Fibroblast of mammary gland (primary cell): ENCODE results near the gene CPNE5.

ENCODE experiments used
- DNase-seq: peaks from one replicate; pipeline ENCODE4 v3.0.0-alpha.2; 2010; ENCODE audit warnings: low read depth
- H3K4me3 ChIP-seq: 2 replicates; pipeline ENCODE4 v1.5.1; 2011; ENCODE audit warnings: low read depth, mild to moderate bottlenecking, low read length, moderate library complexity; ENCODE audit not compliant: control insufficient read depth
- TF ChIP-seq, protein P1 (sequence below): conservative IDR thresholded peaks from 2 replicates; pipeline ENCODE4 v1.5.1; 2011; ENCODE audit warnings: low read depth, low read length, inconsistent platforms; ENCODE audit not compliant: control insufficient read depth, insufficient read depth

CPNE5 gene

DNA sequence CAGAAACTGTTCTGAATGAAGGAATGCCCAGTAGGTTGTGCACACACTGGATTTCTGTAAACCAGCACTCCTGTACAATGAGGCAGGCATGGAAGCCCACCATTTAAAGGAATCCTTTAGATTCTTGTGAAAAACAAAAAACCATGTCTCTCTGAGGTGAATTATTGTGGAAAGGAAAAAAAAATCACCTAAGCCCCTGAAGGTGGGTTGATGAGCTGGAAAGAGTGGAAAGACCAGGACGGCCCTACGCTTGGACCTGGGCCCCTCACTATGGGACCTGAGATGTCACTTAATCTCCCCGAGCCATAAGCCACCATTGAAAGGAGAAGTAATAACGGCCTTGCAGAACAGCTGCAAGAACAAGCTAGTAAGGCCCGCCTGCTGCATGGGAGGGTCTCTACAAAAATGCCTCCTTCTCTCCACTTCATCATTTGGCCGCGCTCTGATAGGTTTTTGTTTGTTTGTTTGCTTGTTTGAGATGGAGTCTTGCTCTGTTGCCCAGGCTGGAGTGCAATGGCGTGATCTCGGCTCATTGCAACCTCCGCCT is 72.8 kb downstream of the CPNE5 start:
- H3K4me3 ChIP-seq, result no peak overlapping the region
- DNase-seq, result no peak
- TF ChIP-seq, protein P1, sequence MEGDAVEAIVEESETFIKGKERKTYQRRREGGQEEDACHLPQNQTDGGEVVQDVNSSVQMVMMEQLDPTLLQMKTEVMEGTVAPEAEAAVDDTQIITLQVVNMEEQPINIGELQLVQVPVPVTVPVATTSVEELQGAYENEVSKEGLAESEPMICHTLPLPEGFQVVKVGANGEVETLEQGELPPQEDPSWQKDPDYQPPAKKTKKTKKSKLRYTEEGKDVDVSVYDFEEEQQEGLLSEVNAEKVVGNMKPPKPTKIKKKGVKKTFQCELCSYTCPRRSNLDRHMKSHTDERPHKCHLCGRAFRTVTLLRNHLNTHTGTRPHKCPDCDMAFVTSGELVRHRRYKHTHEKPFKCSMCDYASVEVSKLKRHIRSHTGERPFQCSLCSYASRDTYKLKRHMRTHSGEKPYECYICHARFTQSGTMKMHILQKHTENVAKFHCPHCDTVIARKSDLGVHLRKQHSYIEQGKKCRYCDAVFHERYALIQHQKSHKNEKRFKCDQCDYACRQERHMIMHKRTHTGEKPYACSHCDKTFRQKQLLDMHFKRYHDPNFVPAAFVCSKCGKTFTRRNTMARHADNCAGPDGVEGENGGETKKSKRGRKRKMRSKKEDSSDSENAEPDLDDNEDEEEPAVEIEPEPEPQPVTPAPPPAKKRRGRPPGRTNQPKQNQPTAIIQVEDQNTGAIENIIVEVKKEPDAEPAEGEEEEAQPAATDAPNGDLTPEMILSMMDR, result no peak

DNA sequence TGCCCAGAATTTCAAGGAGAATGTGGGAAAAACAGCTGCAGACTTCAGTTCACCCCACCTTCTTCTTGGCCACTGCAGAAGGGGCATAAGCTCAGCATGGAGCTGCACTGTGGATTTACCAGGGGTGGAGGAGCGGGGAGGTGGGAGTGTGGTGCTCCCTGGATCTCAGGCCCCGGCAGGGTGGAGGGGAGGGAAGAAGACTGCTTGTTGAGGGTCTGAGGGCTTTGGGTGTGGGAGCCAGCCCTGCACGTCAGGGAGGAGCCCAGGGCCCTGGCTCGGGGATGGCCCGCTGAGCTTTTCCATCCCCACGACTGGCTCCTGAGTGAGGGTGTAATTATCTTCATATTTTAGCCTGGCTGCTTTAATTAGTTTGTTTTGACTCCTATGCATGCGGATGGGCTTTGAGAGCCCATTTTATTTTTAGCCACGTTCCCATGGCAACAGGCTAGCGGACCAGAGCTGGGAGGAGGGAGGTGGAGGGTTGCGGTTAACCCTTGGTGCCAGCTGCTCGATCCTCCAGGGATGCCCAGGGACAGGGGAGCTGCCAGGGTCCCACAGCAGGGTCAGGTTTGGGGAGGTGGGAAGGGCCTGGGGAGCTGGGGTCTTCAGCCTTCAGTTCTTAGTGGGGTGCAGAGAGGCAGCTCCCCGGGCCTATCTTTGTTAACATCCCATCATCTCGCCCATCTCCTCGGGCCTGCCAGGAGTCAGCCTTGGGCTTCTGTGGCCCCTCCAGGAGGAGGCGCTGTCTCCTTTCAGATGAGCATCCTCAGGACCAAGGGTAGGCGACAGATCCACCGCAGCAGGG is 73.4 kb downstream of the CPNE5 start:
- TF ChIP-seq, protein P1, result peak; percentile 95
- DNase-seq, result peak; percentile 78
- no peak overlapping the region for H3K4me3 ChIP-seq

DNA sequence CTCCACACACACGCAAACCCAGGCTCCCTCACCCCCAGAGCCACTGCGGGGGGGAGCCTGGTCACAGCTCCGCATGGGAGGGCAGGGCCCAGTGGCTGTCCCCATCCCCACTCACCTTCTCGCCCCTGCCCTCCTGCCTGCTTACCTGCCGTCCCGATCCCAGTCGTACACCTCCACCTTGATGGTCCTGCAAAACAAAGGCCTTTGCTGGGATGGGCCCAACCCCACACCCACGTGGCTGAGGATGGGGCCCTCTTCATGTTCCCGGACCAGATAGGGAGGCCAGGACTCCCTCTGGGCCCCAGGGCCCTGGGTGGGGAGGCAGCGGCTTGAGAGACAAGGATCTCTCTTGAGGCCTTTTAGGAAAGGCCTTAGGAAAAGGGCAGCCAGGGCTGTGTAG is 74.1 kb downstream of the CPNE5 start:
- H3K4me3 ChIP-seq, result no peak overlapping the region
- TF ChIP-seq, protein P1, result no peak
- DNase-seq, result no peak

DNA sequence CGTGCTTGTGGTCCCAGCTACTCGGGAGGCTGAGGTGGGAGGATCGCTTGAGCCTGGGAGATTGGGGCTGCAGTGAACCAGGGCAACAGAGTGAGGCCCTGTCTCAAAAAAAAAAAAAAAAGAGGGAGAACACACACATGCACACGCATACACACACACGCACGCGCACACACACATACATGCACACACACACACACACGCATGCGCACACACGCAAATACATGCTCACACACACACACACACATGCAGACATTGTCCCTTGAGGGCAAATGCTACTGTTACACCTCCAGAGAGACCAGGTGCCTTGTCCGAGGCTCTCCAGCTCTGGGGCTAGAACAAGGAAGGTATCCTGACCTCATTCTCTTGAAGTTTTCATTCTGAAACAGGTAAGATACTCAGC is 77.1 kb downstream of the CPNE5 start:
- no peak overlapping the region for H3K4me3 ChIP-seq
- no peak for DNase-seq
- TF ChIP-seq, protein P1, result no peak

DNA sequence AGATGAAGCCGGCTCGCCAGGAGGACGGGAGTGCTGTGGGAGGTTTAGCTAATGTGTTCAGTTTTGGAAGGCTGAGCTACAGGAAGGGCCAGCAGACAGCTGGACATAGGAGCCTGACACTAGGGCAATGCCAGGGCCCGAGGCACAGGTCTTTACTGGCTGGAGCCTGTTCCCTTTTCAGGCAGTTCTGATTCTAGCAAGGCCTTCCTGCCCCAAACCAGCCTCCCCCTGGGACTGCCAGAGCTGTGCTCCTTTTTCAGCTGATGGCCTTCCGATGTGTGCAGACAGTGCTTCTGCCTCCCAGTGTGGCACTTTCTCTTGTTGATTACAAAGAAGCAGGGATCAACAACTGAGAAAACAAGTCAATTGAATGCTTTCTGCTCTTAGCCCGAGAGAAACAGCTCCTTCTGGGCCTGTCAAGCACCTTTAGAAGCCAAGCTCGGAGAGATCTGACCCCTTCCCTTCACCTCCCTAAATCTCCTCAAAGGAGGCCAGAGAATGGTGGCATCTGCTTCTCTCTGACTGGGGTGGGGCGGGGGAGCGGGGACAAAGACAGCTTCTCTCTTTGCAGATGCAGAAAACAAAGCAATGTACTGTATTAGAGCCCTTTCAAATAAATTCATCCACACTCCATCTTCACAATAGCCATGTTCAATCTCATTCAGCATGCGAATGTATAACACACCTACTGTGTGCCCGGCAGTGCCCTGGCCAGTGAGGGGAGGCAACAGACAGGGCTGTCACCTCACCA is 78.4 kb downstream of the CPNE5 start:
- H3K4me3 ChIP-seq, result no peak overlapping the region
- TF ChIP-seq, protein P1, result no peak
- DNase-seq, result no peak

DNA sequence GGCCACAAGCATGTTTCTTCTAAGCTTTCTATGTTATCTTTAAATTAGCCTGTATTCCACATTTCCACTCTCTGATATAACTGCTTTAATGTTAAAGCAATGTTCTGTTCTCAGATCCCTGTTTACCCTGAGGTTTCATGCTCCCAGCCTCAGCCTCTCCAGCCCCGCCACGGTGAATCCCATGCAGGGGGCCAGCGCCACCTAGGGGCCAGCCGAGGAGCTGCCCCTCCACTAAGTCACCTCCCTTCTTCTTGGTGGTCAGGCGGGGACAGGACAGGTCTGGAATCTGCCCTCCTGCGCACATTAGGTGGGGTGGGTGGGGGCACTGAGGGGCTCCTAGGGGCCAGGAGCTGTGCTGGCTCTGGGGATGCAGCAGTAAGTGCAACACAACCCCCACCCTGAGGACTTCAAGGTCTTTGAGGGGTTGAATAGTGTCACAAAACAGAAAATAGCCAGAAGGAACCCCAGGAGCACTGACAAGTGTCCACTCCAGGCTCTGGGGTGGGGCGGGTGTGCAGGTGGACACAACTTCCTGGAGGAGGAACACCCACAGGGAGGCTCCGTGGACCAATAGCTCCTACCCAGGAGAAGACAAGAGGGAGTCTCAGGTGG is 80.0 kb downstream of the CPNE5 start:
- DNase-seq, result peak; percentile 58
- TF ChIP-seq, protein P1, result peak; percentile 93

More for the DNA sequence above, 80.0 kb downstream of the CPNE5 start:
- no peak overlapping the region for H3K4me3 ChIP-seq
